ENCODE measurements around the gene MAGEF1. TPM values are rescaled to one million over a fixed set of nuclear protein-coding genes. Genes with fewer than 3 reads are reported as not detected.

Gene MAGEF1
- polyA plus RNA-seq, 10 donors: 56.6 to 73.9 (median 66.6) TPM

- DNase-seq: no peak
Measured at GRCh38 chr3:184674626-184675025, 37.2 kb downstream of the MAGEF1 start.

- DNase-seq: peak; percentile 74 to 87 (median 77)
Measured at GRCh38 chr3:184672977-184673870, 38.6 kb downstream of the MAGEF1 start.

GRCh38 chr3:184672335-184672734 lies 39.5 kb downstream of the MAGEF1 start:
- no peak for DNase-seq

GRCh38 chr3:184670091-184670602 lies 41.7 kb downstream of the MAGEF1 start:
- no peak for DNase-seq

GRCh38 chr3:184669578-184669977 lies 42.3 kb downstream of the MAGEF1 start:
- DNase-seq: no peak

GRCh38 chr3:184666442-184666841 lies 45.4 kb downstream of the MAGEF1 start:
- DNase-seq: no peak

GRCh38 chr3:184665101-184665500 lies 46.8 kb downstream of the MAGEF1 start:
- DNase-seq: no peak

GRCh38 chr3:184663756-184664155 lies 48.1 kb downstream of the MAGEF1 start:
- DNase-seq: peak in 1 of 3 donors; percentile 60

- DNase-seq: peak in 1 of 3 donors; percentile 65
Measured at GRCh38 chr3:184663356-184663755, 48.5 kb downstream of the MAGEF1 start.

GRCh38 chr3:184662187-184662586 lies 49.7 kb downstream of the MAGEF1 start:
- no peak for DNase-seq

GRCh38 chr3:184660931-184661330 lies 50.9 kb downstream of the MAGEF1 start:
- no peak for DNase-seq

Other genes with a start within 250 kb of the MAGEF1 start
- 10 to 100 TPM; 25.8 to 54.4 (median 32.4) TPM for gene EPHB3, start 150.3 kb downstream of the MAGEF1 start, polyA plus RNA-seq (ENCODE audit: insufficient read length in 10 of 10)
- gene VPS8, start 100.1 kb upstream of the MAGEF1 start, polyA plus RNA-seq (ENCODE audit: insufficient read length in 10 of 10): 100 to 1,000 TPM in 3 of 10 donors, 10 to 100 TPM in 7; 47.9 to 120 (median 80.7) TPM